DMS114 treated with DMSO at 0.1 percent for 48 hours (cell line): ENCODE results near the gene EXOC3L2.
"Not testable (repeated sequence)": the region's sequence is repeated elsewhere in the genome, so short reads cannot be mapped to it uniquely, and the experiment has no call there.

Experiments
- DNase-seq: peaks from one replicate; lab custom pipeline; 2025; ENCODE audit not compliant: unreplicated experiment; lab: John Stamatoyannopoulos, UW

Gene EXOC3L2

GRCh38 chr19:45245334-45245787 is at the start of gene EXOC3L2:
TSS of gene EXOC3L2 (minus strand) at chr19:45245407. CDS start at chr19:45239045, 6,362 bp downstream.
- no peak for DNase-seq

GRCh38 chr19:45294291-45295029 is 49.3 kb upstream of the EXOC3L2 start:
- DNase-seq, result no peak

- no peak for DNase-seq
Measured at GRCh38 chr19:45293682-45294081, 48.5 kb upstream of the EXOC3L2 start.

GRCh38 chr19:45291834-45292233 is 46.6 kb upstream of the EXOC3L2 start:
- no peak for DNase-seq

GRCh38 chr19:45290381-45290931 is 45.2 kb upstream of the EXOC3L2 start:
- no peak for DNase-seq

GRCh38 chr19:45283443-45284033 is 38.3 kb upstream of the EXOC3L2 start:
- DNase-seq, result no peak

- no peak for DNase-seq
Measured at GRCh38 chr19:45280471-45280961, 35.3 kb upstream of the EXOC3L2 start.

GRCh38 chr19:45279587-45280192 is 34.5 kb upstream of the EXOC3L2 start:
- no peak for DNase-seq

GRCh38 chr19:45278087-45278486 is 32.9 kb upstream of the EXOC3L2 start:
- DNase-seq, result no peak

GRCh38 chr19:45276284-45276687 is 31.1 kb upstream of the EXOC3L2 start:
- DNase-seq, result no peak

GRCh38 chr19:45275370-45275971 is 30.3 kb upstream of the EXOC3L2 start:
- DNase-seq, result no peak

- no peak for DNase-seq
Measured at GRCh38 chr19:45273521-45273855, 28.3 kb upstream of the EXOC3L2 start.

GRCh38 chr19:45271735-45272108 is 26.5 kb upstream of the EXOC3L2 start:
- DNase-seq, result no peak

- DNase-seq, result no peak
Measured at GRCh38 chr19:45271098-45271734, 26.0 kb upstream of the EXOC3L2 start.

- not testable (repeated sequence) for DNase-seq
Measured at GRCh38 chr19:45269939-45270338, 24.7 kb upstream of the EXOC3L2 start.

- DNase-seq, result no peak
Measured at GRCh38 chr19:45267296-45267695, 22.1 kb upstream of the EXOC3L2 start.

- no peak for DNase-seq
Measured at GRCh38 chr19:45265375-45265774, 20.2 kb upstream of the EXOC3L2 start.

GRCh38 chr19:45264781-45265317 is 19.6 kb upstream of the EXOC3L2 start:
- no peak for DNase-seq

GRCh38 chr19:45263013-45263412 is 17.8 kb upstream of the EXOC3L2 start:
- no peak for DNase-seq

GRCh38 chr19:45262570-45262969 is 17.4 kb upstream of the EXOC3L2 start:
- no peak for DNase-seq

- DNase-seq, result no peak
Measured at GRCh38 chr19:45258862-45259261, 13.7 kb upstream of the EXOC3L2 start.
